Heart left ventricle (tissue), 16 donors: ENCODE measurements around the gene MYB. TPM values are rescaled to one million over a fixed set of nuclear protein-coding genes. Genes with fewer than 3 reads are reported as not detected.

Source experiments
- ATAC-seq, 4 donors: fragments of 200-7000 bp; cut with Tn5 transposase; one replicate each; pipeline ENCODE4 v1.9.1; 2020 to 2022; ENCODE audit warnings: moderate library complexity in 4 of 4, mild to moderate bottlenecking in 3 of 4, moderate number of reproducible peaks in 1 of 4
- DNase-seq, 5 donors: peaks; one replicate each; pipeline ENCODE4 v3.0.0-alpha.2; 2020
- H3K27ac ChIP-seq, 12 donors: fragments of 200-600 bp; sonication (generic) in 4 of 12; one replicate each; pipeline versions ENCODE4 v1.5.0 to v1.8.0; 2016 to 2022; ENCODE audit warnings: mild to moderate bottlenecking in 2 of 12
- H3K27me3 ChIP-seq, 9 donors: fragments of 200-600 bp; sonication (generic) in 2 of 9; one replicate each; pipeline versions ENCODE4 v1.5.1 to v1.8.0; 2016 to 2022; ENCODE audit warnings: mild to moderate bottlenecking in 3 of 9
- H3K36me3 ChIP-seq, 9 donors: fragments of 200-600 bp; sonication (generic) in 2 of 9; one replicate each; pipeline versions ENCODE4 v1.5.0 to v1.8.0; 2018 to 2022; ENCODE audit warnings: mild to moderate bottlenecking in 2 of 9
- H3K4me1 ChIP-seq, 12 donors: fragments of 200-600 bp; sonication (generic) in 4 of 12; one replicate each; pipeline versions ENCODE4 v1.5.0 to v1.8.0; 2016 to 2022; ENCODE audit warnings: mild to moderate bottlenecking in 3 of 12
- H3K4me3 ChIP-seq, 12 donors: fragments of 200-600 bp; sonication (generic) in 4 of 12; one replicate each; pipeline versions ENCODE4 v1.5.0 to v1.8.0; 2017 to 2022; ENCODE audit warnings: mild to moderate bottlenecking in 9 of 12, moderate library complexity in 4 of 12
- H3K9me3 ChIP-seq, 12 donors: fragments of 200-600 bp; sonication (generic) in 4 of 12; one replicate each; pipeline versions ENCODE4 v1.5.0 to v1.8.0; 2016 to 2022; ENCODE audit warnings: mild to moderate bottlenecking in 1 of 12
- POLR2A ChIP-seq, 2 donors: fragments of 450-650 bp; IDR thresholded peaks; one replicate each; pipeline ENCODE4 v1.6.1; 2017; ENCODE audit warnings: antibody characterized with exemption in 2 of 2, mild to moderate bottlenecking in 2 of 2, moderate library complexity in 2 of 2
- WGBS, 4 donors: extraction: QIAGEN DNeasy Blood & Tissue Kit in 2 of 4; methylation state at CpG; one replicate each; pipeline versions ENCODE4 v1.1.5 to v1.1.7; 2013 to 2018; 5-methylcytosine and 5-hydroxymethylcytosine counted together
- intact Hi-C, 10 donors: fragments of 100-400 bp; cut with DNase I; formaldehyde crosslinking; loops; one replicate each; pipeline versions ENCODE4 v1.11.1 to v1.14.2; 2022
- polyA plus RNA-seq, 2 donors: library from polyadenylated mRNA; stranded (reverse); fragments of 200-250 nt; gene quantifications; one replicate each; pipeline ENCODE4 v1.2.3, GENCODE V29; 2013
- total RNA-seq, 9 donors: library from RNA; depleted of rRNA in 2 of 9; stranded (reverse); fragments of >200 nt in 2 of 9; fragmentation: NEBNext Ultra II Directional in 3 of 9; extraction: Animal tissue kit (Norgen Biotek cat#: 25700) in 3 of 9; gene quantifications; one replicate each; pipeline versions ENCODE4 v1.1.0 to v1.2.4, GENCODE V29; 2016 to 2023
- TF ChIP-seq, protein P1 (sequence below), 12 donors: fragments of 200-600 bp; sonication (generic) in 4 of 12; IDR thresholded peaks; one replicate each; pipeline versions ENCODE4 v1.5.0 to v1.8.0; 2018 to 2022; ENCODE audit warnings: antibody characterized with exemption in 12 of 12, mild to moderate bottlenecking in 5 of 12
- donor health status: ischemic (EF 13 %, LVEDD 7.1; RV severe dilation, severe dysfunction).
- donor health status: healthy with polysubstance abuse.
- donor health status: DM: no; HTN: yes; CAD: no.
- donor health status: DM: no; HTN: no; CAD: no.
- donor health status: ischemic (EF 25% LVEDD 6.9; RV normal size, moderate dysfunction).
- donor health status: ischemic (EF 25% LVEDD 5.7; RV mildly dilated, moderate dysfunction).
- donor health status: healthy.
- donor health status: DM: yes; HTN: yes; CAD: no.
- donor health status: ischemic (EF 35%, LVEDD 5.7; RV mildly dilated, moderate dysfunction).
- donor health status: nonischemic (EF 11% LVEDD 7.7; RV severe dilation, severe dysfunction).
- donor health status: DM: yes; HTN: yes; CAD: no.
- donor health status: PGD.
- donor health status: ischemic (EF 29% LVEDD 5.4; RV normal size, mild dysfunction).
- donor health status: nonischemic (EF 23%, LVEDD 6.1; RV moderate dilation, normal function).

Gene MYB
- total and polyA plus RNA-seq, 11 donors: 0.12 to 0.53 (median 0.20) TPM; not detected in 8

DNA sequence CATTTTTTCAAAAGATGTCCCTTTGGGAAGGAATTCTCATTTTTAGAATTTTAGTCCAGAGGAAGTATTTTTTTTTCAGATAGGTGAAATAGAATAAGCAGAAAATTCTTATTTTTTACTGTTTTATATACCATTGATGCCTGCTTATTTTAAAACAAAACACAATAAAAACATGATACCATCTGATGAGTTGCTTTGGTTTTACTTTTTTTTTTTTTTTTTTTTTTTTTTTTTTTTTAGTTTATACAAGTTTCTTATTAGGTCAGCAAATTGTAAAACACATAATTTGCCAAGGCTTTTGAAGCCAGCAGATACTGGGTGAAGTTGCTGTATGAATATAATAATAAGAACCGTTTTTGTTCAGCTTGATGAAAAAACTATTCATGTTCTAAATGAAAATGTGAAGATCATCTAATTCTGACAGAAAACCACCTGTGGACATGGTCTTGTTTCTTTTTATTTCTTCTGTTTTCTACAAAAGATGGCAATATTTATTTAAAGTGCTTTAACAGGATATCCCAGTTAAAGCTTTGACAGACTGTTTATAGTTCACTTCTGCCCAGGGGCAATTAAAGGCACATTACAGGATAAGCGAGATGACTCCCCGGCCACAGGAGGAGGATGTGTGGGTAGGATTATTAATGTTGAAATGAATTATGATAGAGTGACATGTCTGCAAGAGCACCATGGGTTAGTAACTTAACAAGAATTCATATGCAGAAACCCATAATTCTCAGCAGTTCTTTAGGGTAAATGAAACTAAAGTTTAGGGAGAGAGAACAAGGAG, 31.1 kb downstream of the MYB start:
- 67 to 78% (median 71%) methylated on average over 3 of the region's 3 CpGs for WGBS, 4 donors
- no peaks in the 10 kb centered on the region for H3K27me3 ChIP-seq
- no peaks in the 10 kb centered on the region for H3K36me3 ChIP-seq
- H3K27ac ChIP-seq: no peak overlapping the region
- ATAC-seq: no peak
- H3K9me3 ChIP-seq: peaks cover 0 to 10% (median 0%) of the 10 kb centered on the region in 12 donors
- TF ChIP-seq, protein P1, sequence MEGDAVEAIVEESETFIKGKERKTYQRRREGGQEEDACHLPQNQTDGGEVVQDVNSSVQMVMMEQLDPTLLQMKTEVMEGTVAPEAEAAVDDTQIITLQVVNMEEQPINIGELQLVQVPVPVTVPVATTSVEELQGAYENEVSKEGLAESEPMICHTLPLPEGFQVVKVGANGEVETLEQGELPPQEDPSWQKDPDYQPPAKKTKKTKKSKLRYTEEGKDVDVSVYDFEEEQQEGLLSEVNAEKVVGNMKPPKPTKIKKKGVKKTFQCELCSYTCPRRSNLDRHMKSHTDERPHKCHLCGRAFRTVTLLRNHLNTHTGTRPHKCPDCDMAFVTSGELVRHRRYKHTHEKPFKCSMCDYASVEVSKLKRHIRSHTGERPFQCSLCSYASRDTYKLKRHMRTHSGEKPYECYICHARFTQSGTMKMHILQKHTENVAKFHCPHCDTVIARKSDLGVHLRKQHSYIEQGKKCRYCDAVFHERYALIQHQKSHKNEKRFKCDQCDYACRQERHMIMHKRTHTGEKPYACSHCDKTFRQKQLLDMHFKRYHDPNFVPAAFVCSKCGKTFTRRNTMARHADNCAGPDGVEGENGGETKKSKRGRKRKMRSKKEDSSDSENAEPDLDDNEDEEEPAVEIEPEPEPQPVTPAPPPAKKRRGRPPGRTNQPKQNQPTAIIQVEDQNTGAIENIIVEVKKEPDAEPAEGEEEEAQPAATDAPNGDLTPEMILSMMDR (IDR thresholded peaks at IDR 0.05): no peak
- no peak for TF ChIP-seq POLR2A (IDR thresholded peaks at IDR 0.05)
- intact Hi-C loops: no loop called here
- H3K4me1 ChIP-seq: peaks cover 0 to 4% (median 0%) of the 10 kb centered on the region in 12 donors
- DNase-seq: no peak
- H3K4me3 ChIP-seq: no peak overlapping the region

DNA sequence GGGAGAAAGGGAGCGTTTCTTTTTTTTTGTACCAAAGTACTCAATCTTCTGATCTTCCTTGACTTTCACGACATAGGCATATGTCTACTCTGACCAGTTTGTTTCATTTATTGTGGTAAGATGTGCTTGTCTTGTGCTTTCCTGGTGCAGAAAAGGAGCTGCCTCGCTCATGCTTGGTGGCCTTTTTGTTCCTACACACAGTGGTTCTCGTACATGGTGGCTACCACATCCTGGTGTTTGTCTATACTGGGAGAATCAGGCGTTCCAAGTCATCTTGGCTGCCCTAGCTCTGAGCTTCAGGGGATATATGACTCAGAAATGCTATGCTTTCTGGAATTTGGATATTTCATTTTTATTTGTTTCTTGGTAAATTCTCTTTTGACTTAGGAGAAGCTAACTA, 31.8 kb downstream of the MYB start:
- no peak overlapping the region for H3K27ac ChIP-seq

DNA sequence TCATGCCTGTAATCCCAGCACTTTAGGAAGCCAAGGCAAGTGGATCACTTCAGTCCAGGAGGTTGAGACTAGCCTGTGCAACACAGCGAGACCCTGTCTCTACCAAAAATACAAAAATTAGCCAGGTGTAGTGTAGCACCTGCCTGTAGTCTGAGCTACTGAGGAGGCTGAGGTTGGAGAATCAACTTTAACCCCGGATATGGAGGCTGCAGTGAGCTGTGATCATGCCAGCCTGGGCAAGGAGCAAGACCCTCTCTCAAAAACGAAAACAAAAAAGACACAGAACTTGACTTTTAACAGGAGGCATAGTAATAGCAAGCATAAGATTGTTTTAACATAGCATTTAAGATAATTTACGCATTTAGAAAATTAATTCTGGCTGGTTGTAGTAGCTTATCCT, 32.5 kb downstream of the MYB start:
- intact Hi-C loops: no loop called here
- H3K9me3 ChIP-seq: peaks cover 0 to 8% (median 0%) of the 10 kb centered on the region in 12 donors
- ATAC-seq: no peak
- H3K36me3 ChIP-seq: no peaks in the 10 kb centered on the region
- peaks cover 0 to 4% (median 0%) of the 10 kb centered on the region in 12 donors for H3K4me1 ChIP-seq
- no peaks in the 10 kb centered on the region for H3K27me3 ChIP-seq
- TF ChIP-seq POLR2A (IDR thresholded peaks at IDR 0.05): no peak
- TF ChIP-seq, protein P1 (IDR thresholded peaks at IDR 0.05): no peak
- no peak for DNase-seq
- 70 to 80% (median 76%) methylated on average over 4 of the region's 4 CpGs for WGBS, 4 donors
- no peak overlapping the region for H3K4me3 ChIP-seq
- H3K27ac ChIP-seq: no peak overlapping the region

More for the DNA sequence above, 31.8 kb downstream of the MYB start:
- WGBS, 4 donors: 85 to 90% (median 86%) methylated on average over 5 of the region's 5 CpGs
- DNase-seq: no peak
- H3K4me1 ChIP-seq: peaks cover 0 to 4% (median 0%) of the 10 kb centered on the region in 12 donors
- no peaks in the 10 kb centered on the region for H3K27me3 ChIP-seq
- no peaks in the 10 kb centered on the region for H3K36me3 ChIP-seq
- peaks cover 0 to 10% (median 0%) of the 10 kb centered on the region in 12 donors for H3K9me3 ChIP-seq
- no peak for ATAC-seq
- H3K4me3 ChIP-seq: no peak overlapping the region
- TF ChIP-seq, protein P1 (IDR thresholded peaks at IDR 0.05): no peak
- no peak for TF ChIP-seq POLR2A (IDR thresholded peaks at IDR 0.05)
- intact Hi-C loops: no loop called here

DNA sequence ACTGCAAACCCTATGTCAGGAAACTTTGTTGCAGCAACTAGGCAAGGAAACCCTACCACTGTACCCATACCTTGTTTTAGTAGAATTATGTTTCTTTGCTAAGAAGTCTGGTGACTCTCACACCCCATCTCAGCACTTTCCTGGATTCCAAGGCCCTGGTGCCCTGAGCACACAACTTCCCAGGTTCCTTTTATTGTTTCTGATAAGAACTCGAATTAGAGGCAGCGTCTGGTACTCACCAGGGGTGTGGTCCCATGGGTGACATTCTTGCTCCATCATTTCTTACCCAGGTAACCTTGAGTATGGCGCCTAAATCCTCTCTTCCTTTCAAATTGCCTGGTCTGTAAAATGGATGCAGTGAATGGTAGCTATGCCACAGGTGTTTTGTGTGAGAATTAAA, 34.1 kb downstream of the MYB start:
- Histone ChIP-seq H3K27me3 (no peaks in the 10 kb centered on the region), H3K4me3 (no peak overlapping the region), H3K36me3 (no peaks in the 10 kb centered on the region), H3K27ac (no peak overlapping the region), H3K9me3 (no peaks in the 10 kb centered on the region), H3K4me1 (peaks cover 0 to 4% (median 0%) of the 10 kb centered on the region in 12 donors)
- WGBS, 4 donors: 63 to 69% (median 66%) methylated on average over 3 of the region's 3 CpGs
- no peak for ATAC-seq
- TF ChIP-seq, protein P1 (IDR thresholded peaks at IDR 0.05): no peak
- no peak for TF ChIP-seq POLR2A (IDR thresholded peaks at IDR 0.05)
- no peak for DNase-seq
- intact Hi-C loops: no loop called here
